ENCODE results near the gene SCGN. TPM values are rescaled to one million over a fixed set of nuclear protein-coding genes. Genes with fewer than 3 reads are reported as not detected.

The SCGN gene
- total RNA-seq, 1 donor: not detected

- DNase-seq (ENCODE audit: low read depth): no peak
- no peak for TF ChIP-seq CTCF (IDR thresholded peaks at IDR 0.05; ENCODE audit: insufficient read depth, low read depth, low read length)
- no peak overlapping the region for H3K4me3 ChIP-seq (ENCODE audit: low read depth, low read length)
Observed at GRCh38 chr6:25637211-25637610, 14.8 kb upstream of the SCGN start.

GRCh38 chr6:25637960-25638434 is 14.0 kb upstream of the SCGN start:
- no peak overlapping the region for H3K4me3 ChIP-seq (ENCODE audit: low read depth, low read length)
- no peak for TF ChIP-seq CTCF (IDR thresholded peaks at IDR 0.05; ENCODE audit: insufficient read depth, low read depth, low read length)
- no peak for DNase-seq (ENCODE audit: low read depth)

GRCh38 chr6:25639653-25640052 is 12.4 kb upstream of the SCGN start:
- TF ChIP-seq CTCF (IDR thresholded peaks at IDR 0.05; ENCODE audit: insufficient read depth, low read depth, low read length): no peak
- DNase-seq (ENCODE audit: low read depth): no peak
- H3K4me3 ChIP-seq (ENCODE audit: low read depth, low read length): no peak overlapping the region

GRCh38 chr6:25640446-25640845 is 11.6 kb upstream of the SCGN start:
- no peak for TF ChIP-seq CTCF (IDR thresholded peaks at IDR 0.05; ENCODE audit: insufficient read depth, low read depth, low read length)
- H3K4me3 ChIP-seq (ENCODE audit: low read depth, low read length): no peak overlapping the region
- no peak for DNase-seq (ENCODE audit: low read depth)

GRCh38 chr6:25640891-25641290 is 11.1 kb upstream of the SCGN start:
- DNase-seq (ENCODE audit: low read depth): no peak
- TF ChIP-seq CTCF (IDR thresholded peaks at IDR 0.05; ENCODE audit: insufficient read depth, low read depth, low read length): no peak

DNA sequence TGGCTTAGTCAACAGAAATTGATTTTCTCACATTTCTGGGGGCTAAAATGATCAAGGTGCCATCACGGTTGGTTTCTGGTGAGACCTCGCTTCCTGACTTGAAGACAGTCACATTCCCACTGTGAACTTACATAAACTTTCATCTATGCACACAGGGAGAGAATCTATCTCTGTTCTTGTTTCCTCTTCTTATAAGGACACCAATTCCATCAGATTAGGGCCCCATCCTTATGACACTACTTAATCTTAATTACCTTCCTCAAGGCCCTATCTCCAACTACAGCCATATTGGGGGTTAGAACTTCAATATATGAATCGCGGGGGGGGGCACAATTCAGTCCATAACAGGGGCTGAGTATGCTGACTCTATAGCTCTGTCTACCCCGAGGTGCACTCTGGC is 10.6 kb upstream of the SCGN start:
- no peak overlapping the region for H3K4me3 ChIP-seq (ENCODE audit: low read depth, low read length)
- no peak for DNase-seq (ENCODE audit: low read depth)
- no peak for TF ChIP-seq CTCF (IDR thresholded peaks at IDR 0.05; ENCODE audit: insufficient read depth, low read depth, low read length)

More at GRCh38 chr6:25640891-25641290, 11.1 kb upstream of the SCGN start:
- no peak overlapping the region for H3K4me3 ChIP-seq (ENCODE audit: low read depth, low read length)

GRCh38 chr6:25641940-25642666 is 9.9 kb upstream of the SCGN start:
- no peak for TF ChIP-seq CTCF (IDR thresholded peaks at IDR 0.05; ENCODE audit: insufficient read depth, low read depth, low read length)
- no peak for DNase-seq (ENCODE audit: low read depth)
- no peak overlapping the region for H3K4me3 ChIP-seq (ENCODE audit: low read depth, low read length)

Data from fibroblast of villous mesenchyme (primary cell).